CD4-positive, alpha-beta T cell treated with Interleukin-17A for 1 hour (primary cell): ENCODE measurements around the gene CD300C.
A peak's percentile ranks its signal among the peaks of the same experiment; 100 is the strongest.
"Not testable (repeated sequence)": the region's sequence is repeated elsewhere in the genome, so short reads cannot be mapped to it uniquely, and the experiment has no call there.

Experiments used
- DNase-seq: peaks from one replicate; pipeline ENCODE4 v3.0.0-alpha.2; 2020

CD300C gene

GRCh38 chr17:74545843-74546230 is at the start of gene CD300C:
Gene CD300C (minus strand): TSS chr17:74546115. CDS start chr17:74545782, 333 bp downstream.
- DNase-seq, result peak; percentile 15

- DNase-seq, result no peak
Observed at GRCh38 chr17:74595037-74595750, 49.3 kb upstream of the CD300C start.

DNA sequence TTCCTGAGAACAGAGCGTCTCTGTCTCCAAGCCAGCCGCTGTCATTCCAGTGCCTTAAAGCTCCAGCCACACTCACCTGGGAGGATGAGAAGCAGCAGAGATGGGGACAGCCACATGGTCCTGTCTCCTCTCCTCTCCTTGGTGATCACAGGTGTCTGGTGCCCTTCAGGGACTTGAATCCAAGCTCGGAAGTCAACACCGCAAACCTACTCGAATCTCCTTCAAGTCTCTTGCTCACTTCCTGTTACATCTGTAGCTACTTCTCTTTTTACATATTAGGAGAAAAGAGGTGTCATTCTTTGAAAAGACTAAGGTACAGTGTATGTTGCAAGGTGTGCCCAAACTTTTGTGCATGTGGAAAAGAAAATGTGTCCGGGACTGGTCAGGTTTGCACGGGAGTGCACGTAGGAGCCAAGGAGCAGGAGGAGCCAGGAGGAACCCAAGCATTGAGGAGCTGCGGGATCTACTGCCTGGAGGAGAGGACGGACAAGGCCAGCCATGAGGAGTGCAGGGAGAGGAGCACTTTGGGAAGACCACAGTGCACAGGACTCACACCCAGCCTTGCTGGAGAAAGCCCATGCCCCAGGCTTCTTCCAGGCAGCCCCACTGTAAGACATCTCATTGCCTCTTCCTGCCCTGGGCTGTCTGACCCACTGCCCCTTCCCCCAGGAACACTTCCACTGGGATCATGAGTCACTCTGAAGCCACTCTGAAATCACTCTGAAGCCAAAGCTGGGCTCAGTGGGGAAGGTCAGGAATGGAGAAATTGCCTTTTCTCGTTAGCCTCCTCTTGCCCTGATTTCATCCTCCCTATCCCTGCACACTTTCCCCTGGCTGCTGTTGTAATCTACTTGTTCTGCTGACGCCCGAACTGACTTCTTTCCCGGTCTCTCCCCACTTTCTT is 46.4 kb upstream of the CD300C start, which contains the start of gene CD300LD:
Gene CD300LD (minus strand): TSS at position 197 of the 904 bp plus-strand sequence. CDS start 81 bp downstream, at position 116.
- no peak for DNase-seq

DNA sequence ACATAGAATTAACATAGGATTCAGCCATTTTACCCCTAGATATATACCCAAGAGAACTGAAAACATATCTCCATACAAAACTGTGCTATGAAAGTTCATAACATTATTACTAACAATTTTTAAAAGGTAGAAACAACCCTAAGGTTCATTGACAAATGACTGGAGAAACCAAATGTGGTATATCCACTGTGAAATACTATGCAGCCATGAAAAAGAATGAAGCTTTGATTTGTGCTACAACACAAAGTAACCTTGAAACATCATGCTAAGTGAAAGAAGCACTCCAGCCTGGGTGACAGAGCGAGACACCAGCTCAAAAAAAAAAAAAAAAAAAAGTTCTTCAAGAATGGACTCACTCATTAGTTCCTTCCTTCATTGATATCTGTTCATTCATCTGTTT is 45.6 kb upstream of the CD300C start:
- no peak for DNase-seq

GRCh38 chr17:74585711-74586110 is 39.8 kb upstream of the CD300C start:
- DNase-seq, result no peak

- no peak for DNase-seq
Observed at GRCh38 chr17:74584292-74585060, 38.6 kb upstream of the CD300C start.

- DNase-seq, result no peak
Observed at GRCh38 chr17:74582633-74583032, 36.7 kb upstream of the CD300C start.

GRCh38 chr17:74579900-74580299 is 34.0 kb upstream of the CD300C start:
- DNase-seq, result no peak

GRCh38 chr17:74578979-74579378 is 33.1 kb upstream of the CD300C start:
- no peak for DNase-seq

DNA sequence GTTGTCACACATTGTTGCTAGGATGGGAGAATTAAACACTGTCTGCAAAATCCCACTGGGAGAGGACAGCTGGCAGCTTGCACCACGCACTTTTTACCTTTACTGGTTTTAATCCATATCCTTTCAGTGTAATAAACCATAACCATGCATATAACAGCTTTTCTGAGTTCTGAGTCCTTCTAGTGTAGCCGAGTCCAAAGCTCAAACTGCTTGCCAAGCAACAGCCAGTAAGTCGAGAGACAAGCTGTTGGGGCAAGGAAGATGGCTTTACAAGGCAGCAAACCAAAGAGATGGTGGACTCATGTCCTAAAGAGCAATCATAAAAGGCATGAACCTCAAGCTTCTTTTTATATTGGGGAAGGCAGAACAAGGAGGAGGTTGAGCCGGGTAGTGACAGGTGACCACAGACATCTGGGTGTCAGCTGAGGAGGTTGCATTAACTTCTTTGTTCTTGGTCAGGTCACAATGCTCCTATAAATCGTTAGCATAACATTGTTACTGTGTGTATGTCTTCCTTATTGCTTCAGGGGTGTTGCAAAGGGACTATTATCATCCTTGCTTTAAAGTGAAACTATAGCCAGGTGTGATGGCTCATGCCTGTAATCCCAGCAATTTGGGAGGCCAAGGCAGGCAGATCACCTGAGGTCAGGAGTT is 28.7 kb upstream of the CD300C start:
- no peak for DNase-seq

DNA sequence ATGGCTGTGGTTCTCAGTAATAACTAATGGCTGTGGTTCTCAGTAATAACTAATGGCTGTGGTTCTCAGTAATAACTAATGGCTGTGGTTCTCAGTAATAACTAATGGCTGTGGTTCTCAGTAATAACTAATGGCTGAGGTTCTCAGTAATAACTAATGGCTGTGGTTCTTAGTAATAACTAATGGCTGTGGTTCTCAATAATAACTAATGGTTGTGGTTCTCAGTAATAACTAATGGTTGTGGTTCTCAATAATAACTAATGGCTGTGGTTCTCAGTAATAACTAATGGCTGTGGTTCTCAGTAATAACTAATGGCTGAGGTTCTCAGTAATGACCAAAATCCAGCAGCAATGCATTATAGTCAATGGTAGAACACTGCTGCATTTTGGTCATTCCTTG is 27.7 kb upstream of the CD300C start:
- DNase-seq, result not testable (repeated sequence)

DNA sequence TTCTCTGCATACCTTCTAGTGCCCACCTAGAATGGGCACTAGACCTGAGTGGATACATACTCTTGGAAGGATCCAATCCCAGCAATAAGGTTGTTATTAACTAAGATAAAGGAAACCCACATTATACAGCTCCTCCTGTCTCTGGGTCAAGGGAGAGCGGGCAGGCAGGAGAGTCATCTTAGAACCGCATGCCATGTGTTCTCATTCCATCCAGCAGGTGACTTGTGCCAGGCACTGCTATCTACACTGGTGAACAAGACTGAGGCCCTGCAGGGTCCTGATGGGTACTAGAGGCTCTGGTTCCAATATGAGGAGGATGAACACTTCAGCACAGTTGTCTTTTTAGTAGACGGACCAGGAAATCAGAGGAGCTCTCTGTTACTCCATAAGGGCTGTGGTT is 27.3 kb upstream of the CD300C start:
- no peak for DNase-seq

DNA sequence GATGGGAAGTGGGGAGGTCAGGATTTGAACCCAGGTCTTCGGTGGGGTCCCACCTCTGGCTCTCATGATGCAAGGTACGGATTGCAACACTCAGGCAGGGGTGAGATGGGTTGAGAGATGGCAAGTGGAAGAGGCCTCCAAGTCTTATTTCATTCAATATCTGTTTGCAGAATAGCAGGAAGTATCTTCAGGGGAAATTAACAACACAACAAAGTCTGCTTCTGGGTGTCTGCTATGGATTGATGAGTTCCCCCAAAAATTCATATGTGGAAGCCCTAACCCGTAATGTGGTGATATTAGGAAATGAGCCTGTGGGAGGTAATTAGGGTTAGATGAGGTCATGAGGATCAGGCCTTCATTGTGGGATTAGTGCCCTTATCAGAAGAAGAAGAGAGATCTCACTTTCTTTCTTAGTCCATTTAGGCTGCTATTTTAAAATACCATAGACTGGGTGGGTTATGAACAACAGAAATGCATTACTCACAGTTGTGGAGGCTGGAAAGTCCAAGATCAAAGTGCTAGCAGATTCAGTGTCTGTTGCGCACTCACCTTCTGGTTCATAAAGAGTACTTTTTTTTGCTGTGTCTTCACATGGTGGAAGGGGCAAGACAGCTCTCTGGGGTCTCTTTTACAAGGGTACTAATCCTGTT is 25.8 kb upstream of the CD300C start:
- no peak for DNase-seq

GRCh38 chr17:74569020-74570003 is 23.4 kb upstream of the CD300C start:
- peak; percentile 32 for DNase-seq

DNA sequence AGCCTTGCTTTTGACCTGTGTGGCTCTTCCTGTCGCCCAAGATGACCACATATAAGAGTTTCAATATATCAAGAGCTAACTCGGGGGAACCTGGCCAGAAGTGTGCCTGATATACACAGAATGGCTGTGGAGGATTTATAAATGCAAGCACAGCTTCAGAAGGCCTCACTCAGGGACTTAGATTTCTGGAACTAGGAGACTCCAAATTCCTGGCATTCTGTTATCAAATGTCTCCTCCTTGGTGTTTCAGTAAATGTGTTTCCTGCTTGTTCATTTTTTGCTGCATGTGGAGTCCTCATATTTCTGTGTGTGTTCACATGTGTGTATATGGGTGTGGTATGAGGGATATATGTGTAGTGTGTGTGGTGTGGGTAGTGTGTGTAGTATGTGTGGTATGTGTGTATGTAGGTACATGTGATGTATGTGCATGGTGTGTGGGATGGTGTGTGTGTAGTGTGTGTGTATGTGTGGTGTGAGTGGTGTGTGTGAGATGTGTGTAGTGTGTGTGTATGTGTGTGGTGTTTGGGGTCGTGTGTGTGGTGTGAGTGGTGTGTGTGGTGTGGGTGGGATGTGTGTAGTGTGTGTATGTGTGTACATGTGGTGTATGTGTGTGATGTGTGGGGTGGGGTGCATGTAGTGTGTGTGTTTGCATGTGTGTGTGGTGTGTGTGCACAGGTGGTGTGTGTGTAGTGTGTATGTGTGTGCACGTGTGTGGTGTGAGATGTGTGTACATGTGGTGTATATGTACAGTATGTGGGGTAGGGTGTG is 22.4 kb upstream of the CD300C start:
- no peak for DNase-seq

DNA sequence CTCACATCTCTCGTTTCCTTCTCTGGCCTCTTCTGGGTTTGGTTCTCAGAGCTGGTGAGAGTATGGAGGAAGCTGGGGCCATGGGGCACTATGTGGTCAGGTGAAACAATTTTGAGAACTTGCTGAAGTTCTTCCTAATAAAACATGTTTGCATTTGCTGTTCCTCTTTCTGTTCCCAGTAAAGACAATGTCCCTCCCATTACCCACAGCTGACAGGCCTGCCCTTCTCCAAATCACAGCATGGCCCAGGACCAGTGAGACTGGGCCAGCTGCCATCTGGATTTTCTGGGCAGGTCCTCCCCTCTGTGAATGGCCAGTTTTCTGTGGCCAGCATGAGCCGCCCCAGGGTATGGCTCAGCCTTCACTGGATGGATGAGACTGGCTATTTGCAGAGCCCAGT is 21.5 kb upstream of the CD300C start, which contains the start of gene CD300H:
Gene CD300H (minus strand): TSS at position 113 of the 400 bp plus-strand sequence.
- no peak for DNase-seq

DNA sequence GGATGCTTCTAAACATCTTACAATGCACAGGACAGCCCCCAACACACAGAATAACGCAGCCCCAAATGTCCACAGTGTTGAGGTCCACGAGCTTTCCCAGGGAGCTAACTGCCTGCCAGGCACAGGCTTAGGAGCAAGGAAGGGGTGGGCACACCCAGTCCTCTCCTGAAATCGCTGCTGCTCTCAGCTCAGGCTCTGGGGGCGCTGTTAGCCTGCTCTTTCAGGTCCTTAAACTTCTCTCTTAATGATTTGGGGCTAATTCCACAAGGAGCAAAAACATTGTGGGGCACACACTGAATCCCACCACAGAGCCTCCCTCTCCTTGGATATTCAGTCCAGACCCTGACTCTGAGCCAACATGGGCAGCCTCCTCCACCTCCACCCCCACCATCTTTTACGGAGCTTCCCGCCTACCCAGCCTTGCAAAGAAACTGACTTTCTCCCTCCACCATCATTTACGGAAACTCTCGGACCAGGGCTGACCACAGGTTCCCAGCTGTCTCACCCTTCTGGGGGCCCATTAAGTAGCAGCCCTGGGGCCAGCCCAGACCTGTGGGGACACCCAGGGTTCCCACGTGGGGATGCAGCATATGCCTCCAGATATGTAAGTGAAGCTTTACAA is 20.3 kb upstream of the CD300C start:
- DNase-seq, result peak; percentile 22

DNA sequence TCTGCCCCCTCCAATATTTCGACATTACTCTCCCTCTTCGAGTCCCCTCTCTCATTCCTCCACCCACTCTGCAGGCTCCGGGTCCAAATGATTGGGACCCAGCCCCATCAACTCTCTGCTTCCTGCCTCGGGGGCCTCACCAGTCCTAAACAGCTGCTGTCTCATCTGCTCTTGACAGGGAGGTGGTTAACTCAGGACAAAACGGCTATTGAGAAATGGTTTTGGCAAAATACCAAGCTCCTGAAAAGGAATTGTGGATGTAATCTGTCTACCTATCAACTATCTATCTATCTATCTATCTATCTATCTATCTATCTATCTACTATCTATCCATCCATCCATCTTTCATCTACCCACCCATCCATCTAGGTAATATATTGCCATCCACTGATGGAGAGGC is 19.2 kb upstream of the CD300C start:
- DNase-seq, result no peak

DNA sequence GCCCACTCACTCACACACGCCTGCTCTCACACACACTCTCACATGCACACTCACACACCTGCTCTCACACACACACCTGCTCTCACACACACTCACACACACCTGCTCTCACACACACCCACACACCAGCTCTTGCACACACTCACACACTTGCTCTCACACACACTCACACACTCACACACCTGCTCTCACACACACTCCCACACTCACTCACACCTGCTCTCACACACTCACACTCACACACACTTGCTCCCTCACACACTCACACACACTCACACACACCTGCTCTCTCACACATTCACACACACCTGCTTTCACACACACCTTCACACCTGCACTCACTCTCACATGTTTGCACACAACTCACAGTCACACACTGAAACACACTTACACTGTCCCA is 17.4 kb upstream of the CD300C start:
- no peak for DNase-seq
